H1 (cell line): ENCODE measurements around the gene ZNF225. TPM values are rescaled to one million over a fixed set of nuclear protein-coding genes. Genes with fewer than 3 reads are reported as not detected.

Experiments
- CTCF ChIA-PET: fragments of 300-600 bp; sonication (Branson Sonifier 250); formaldehyde crosslinking; loops from one replicate; lab custom pipeline; 2021; ENCODE audit not compliant: partially characterized antibody; lab: Charles Lee
- POLR2A ChIA-PET: fragments of 300-600 bp; sonication (Branson Sonifier 250); formaldehyde crosslinking; loops from one replicate; lab custom pipeline; 2021; ENCODE audit warnings: inconsistent platforms; ENCODE audit not compliant: partially characterized antibody; lab: Charles Lee
- DNase-seq, 2 experiments: peaks; one replicate each; pipeline versions ENCODE4 v3.0.0 to v3.0.0-alpha.2; 2010 to 2022; ENCODE audit warnings: low spot score in 2 of 2, low read depth in 1 of 2, mixed read lengths in 1 of 2
- FAIRE-seq: peaks from 2 replicates; lab custom pipeline; 2011; peaks lifted over from hg19 to GRCh38; lab: Jason Lieb, UNC
- H2AFZ ChIP-seq: 2 replicates; pipeline ENCODE4 v1.8.1; 2012; ENCODE audit warnings: low read length, inconsistent platforms
- H2AK5ac ChIP-seq: 2 replicates; pipeline ENCODE4 v1.6.1; 2013; ENCODE audit warnings: low read depth, low read length
- H2BK120ac ChIP-seq: replicated peaks from 2 replicates; pipeline ENCODE3; 2013; ENCODE audit warnings: low read depth, low read length, inconsistent platforms
- H2BK12ac ChIP-seq: 2 replicates; pipeline ENCODE4 v1.6.1; 2013; ENCODE audit warnings: low read depth, low read length
- H2BK15ac ChIP-seq: 2 replicates; pipeline ENCODE4 v1.6.1; 2013; ENCODE audit warnings: low read length
- H2BK20ac ChIP-seq: 2 replicates; pipeline ENCODE4 v1.6.1; 2013; ENCODE audit warnings: low read length
- H2BK5ac ChIP-seq: 2 replicates; pipeline ENCODE4 v1.6.1; 2013; ENCODE audit warnings: low read depth, low read length
- H3K14ac ChIP-seq: 2 replicates; pipeline ENCODE4 v1.6.1; 2013; ENCODE audit warnings: inconsistent platforms; ENCODE audit not compliant: insufficient read length
- H3K18ac ChIP-seq: 2 replicates; pipeline ENCODE4 v1.6.1; 2013; ENCODE audit warnings: low read length; ENCODE audit errors: extremely low read depth
- H3K23ac ChIP-seq: 2 replicates; pipeline ENCODE4 v1.6.1; 2013; ENCODE audit warnings: inconsistent platforms; ENCODE audit not compliant: insufficient read length
- H3K23me2 ChIP-seq: 2 replicates; pipeline ENCODE4 v1.6.1; 2013; ENCODE audit warnings: low read depth, low read length
- H3K27ac ChIP-seq: 2 replicates; pipeline ENCODE4 v1.6.1; 2011; ENCODE audit warnings: low read depth, low read length, inconsistent platforms
- H3K27me3 ChIP-seq, 4 experiments: replicated peaks in 1 of 4; 1 replicate in 1 of 4; 2 replicates in 3 of 4; pipeline versions ENCODE4 v1.6.1 to v1.8.1; 2011 to 2013; ENCODE audit warnings: low read length in 3 of 4, mild to moderate bottlenecking in 3 of 4, inconsistent platforms in 2 of 4, mixed read lengths in 2 of 4, moderate library complexity in 1 of 4; ENCODE audit not compliant: control insufficient read depth in 3 of 4, insufficient read depth in 3 of 4; ENCODE audit errors: extremely low read depth in 1 of 4
- H3K36me3 ChIP-seq, 4 experiments: 2 replicates each; pipeline versions ENCODE4 v1.6.1 to v1.8.1; 2011 to 2013; ENCODE audit warnings: mild to moderate bottlenecking in 4 of 4, low read length in 3 of 4, moderate library complexity in 2 of 4, control low read depth in 1 of 4, inconsistent platforms in 1 of 4; ENCODE audit not compliant: insufficient read depth in 4 of 4, control insufficient read depth in 2 of 4
- H3K4ac ChIP-seq: replicated peaks from 2 replicates; pipeline ENCODE3; 2013; ENCODE audit warnings: low read length, low read depth, mixed read lengths, inconsistent platforms; ENCODE audit not compliant: insufficient read length
- H3K4me1 ChIP-seq, 4 experiments: replicated peaks in 1 of 4; 1 replicate in 1 of 4; 2 replicates in 3 of 4; pipeline versions ENCODE4 v1.6.1 to v1.8.1; 2011 to 2013; ENCODE audit warnings: low read length in 3 of 4, inconsistent platforms in 2 of 4, mixed read lengths in 1 of 4; ENCODE audit not compliant: insufficient read depth in 4 of 4, control insufficient read depth in 3 of 4
- H3K4me2 ChIP-seq, 2 experiments: 2 replicates each; pipeline versions ENCODE4 v1.6.1 to v1.8.1; 2011 to 2013; ENCODE audit warnings: low read depth in 2 of 2, low read length in 2 of 2, control low read depth in 1 of 2, inconsistent platforms in 1 of 2, mild to moderate bottlenecking in 1 of 2; ENCODE audit not compliant: insufficient read depth in 1 of 2
- H3K4me3 ChIP-seq, 4 experiments: fragments of 200-600, 300-600 bp in 1 of 4; sonication (generic), shearing (Covaris generic), sonication (Bioruptor Twin) in 1 of 4; 2 replicates each; pipeline versions ENCODE4 v1.5.1 to v1.8.1; 2011 to 2016; ENCODE audit warnings: low read length in 4 of 4, low read depth in 3 of 4, control low read depth in 2 of 4, inconsistent platforms in 2 of 4, mild to moderate bottlenecking in 2 of 4, mixed read lengths in 1 of 4, moderate library complexity in 1 of 4; ENCODE audit not compliant: insufficient read depth in 2 of 4; ENCODE audit errors: extremely low read depth in 1 of 4
- H3K56ac ChIP-seq: replicated peaks from 2 replicates; pipeline ENCODE3; 2013; ENCODE audit warnings: low read depth, mild to moderate bottlenecking, mixed read lengths, low read length, inconsistent platforms; ENCODE audit not compliant: insufficient read length
- H3K79me1 ChIP-seq: 2 replicates; pipeline ENCODE4 v1.6.1; 2013; ENCODE audit warnings: low read depth, low read length, control low read depth
- H3K79me2 ChIP-seq, 2 experiments: 2 replicates each; pipeline versions ENCODE4 v1.6.1 to v1.8.1; 2012 to 2013; ENCODE audit warnings: low read length in 2 of 2, mild to moderate bottlenecking in 2 of 2, inconsistent platforms in 1 of 2; ENCODE audit not compliant: insufficient read depth in 2 of 2, control insufficient read depth in 1 of 2
- H3K9ac ChIP-seq, 4 experiments: replicated peaks in 1 of 4; 1 replicate in 1 of 4; 2 replicates in 3 of 4; pipeline versions ENCODE4 v1.6.1 to v1.8.1; 2011 to 2013; ENCODE audit warnings: low read depth in 3 of 4, low read length in 3 of 4, control low read depth in 2 of 4, mild to moderate bottlenecking in 2 of 4, moderate library complexity in 2 of 4, inconsistent platforms in 1 of 4; ENCODE audit errors: extremely low read depth in 1 of 4
- H3K9me3 ChIP-seq, 2 experiments: 2 replicates each; pipeline versions ENCODE4 v1.6.1 to v1.8.1; 2012 to 2013; ENCODE audit warnings: mild to moderate bottlenecking in 2 of 2, moderate library complexity in 2 of 2, control low read depth in 1 of 2, inconsistent platforms in 1 of 2, low read depth in 1 of 2, low read length in 1 of 2, mixed read lengths in 1 of 2; ENCODE audit not compliant: insufficient read depth in 2 of 2
- H4K20me1 ChIP-seq, 2 experiments: replicated peaks in 1 of 2; 2 replicates each; pipeline versions ENCODE3 to v1.8.1; 2011 to 2013; ENCODE audit warnings: inconsistent platforms in 2 of 2, low read length in 2 of 2, mild to moderate bottlenecking in 1 of 2; ENCODE audit not compliant: insufficient read depth in 2 of 2, control insufficient read depth in 1 of 2
- H4K5ac ChIP-seq: 2 replicates; pipeline ENCODE4 v1.6.1; 2013; ENCODE audit warnings: low read length, low read depth, mixed read lengths, inconsistent platforms; ENCODE audit not compliant: insufficient read length
- H4K8ac ChIP-seq: 2 replicates; pipeline ENCODE4 v1.8.0; 2013; ENCODE audit warnings: mild to moderate bottlenecking, moderate library complexity, low read length, inconsistent platforms; ENCODE audit not compliant: insufficient read depth; ENCODE audit errors: extremely low read depth
- H4K91ac ChIP-seq: replicated peaks from 2 replicates; pipeline ENCODE3; 2013; ENCODE audit warnings: low read length, mixed read lengths, inconsistent platforms; ENCODE audit not compliant: insufficient read length
- CBX5 ChIP-seq: fragments of 300-800, 300-1000 bp; sonication (generic); IDR thresholded peaks from 2 replicates; pipeline ENCODE4 v1.7.1; 2016; ENCODE audit warnings: antibody characterized with exemption, low read length, low read depth
- CHD2 ChIP-seq: IDR thresholded peaks from 2 replicates; pipeline ENCODE4 v1.6.1; 2012; ENCODE audit warnings: low read length, improper control_type of control experiment
- GABPA ChIP-seq: IDR thresholded peaks from 2 replicates; pipeline ENCODE4 v1.6.1; 2011; ENCODE audit warnings: mild to moderate bottlenecking, low read length, moderate library complexity, borderline replicate concordance; ENCODE audit not compliant: insufficient read depth
- NANOG ChIP-seq: IDR thresholded peaks from 2 replicates; pipeline ENCODE4 v1.6.1; 2011; ENCODE audit warnings: low read length, low read depth, mild to moderate bottlenecking, inconsistent platforms; ENCODE audit not compliant: insufficient read depth, poor library complexity, severe bottlenecking
- SIX5 ChIP-seq: IDR thresholded peaks from 2 replicates; pipeline ENCODE4 v1.6.1; 2011; ENCODE audit warnings: mild to moderate bottlenecking, low read depth, low read length
- SP1 ChIP-seq: IDR thresholded peaks from 2 replicates; pipeline ENCODE4 v1.6.1; 2011; ENCODE audit warnings: low read depth, low read length
- TAF1 ChIP-seq: IDR thresholded peaks from 2 replicates; pipeline ENCODE4 v1.6.1; 2011; ENCODE audit warnings: mild to moderate bottlenecking, low read depth, low read length
- TBP ChIP-seq: IDR thresholded peaks from 2 replicates; pipeline ENCODE4 v1.6.1; 2011; ENCODE audit warnings: low read depth, low read length, improper control_type of control experiment
- ZNF274 ChIP-seq: IDR thresholded peaks from 2 replicates; pipeline ENCODE4 v1.7.0; 2012; ENCODE audit warnings: low read length, borderline replicate concordance; ENCODE audit errors: extremely low read depth
- WGBS, 2 experiments: shearing (Covaris generic) in 1 of 2; methylation state at CpG; one replicate each; pipeline versions ENCODE4 v1.1.6 to v1.1.7; 2013 to 2015; ENCODE audit warnings: low lambda C conversion rate in 2 of 2, mixed read lengths in 2 of 2, inconsistent platforms in 1 of 2, low coverage in 1 of 2, missing lambda C conversion rate in 1 of 2; ENCODE audit not compliant: insufficient replicate concordance in 2 of 2, insufficient coverage in 1 of 2, insufficient read length in 1 of 2; ENCODE audit errors: extremely low coverage in 1 of 2, missing lambda C conversion rate in 1 of 2; 5-methylcytosine and 5-hydroxymethylcytosine counted together
- long read RNA-seq, 2 experiments: library from RNA in 1 of 2; library from capped mRNA in 1 of 2; stranded (forward); transcript quantifications; one replicate each; pipeline ENCODE4 v2.0.0, GENCODE V29; 2021; ENCODE audit warnings: inconsistent platforms in 1 of 2
- polyA minus RNA-seq, 3 experiments: library from RNA; depleted of rRNA, polyadenylated mRNA; stranded (reverse); fragments of >200 nt; gene quantifications; 1 replicate in 2 of 3; 2 replicates in 1 of 3; pipeline ENCODE4 v1.2.3, GENCODE V29; 2011
- polyA plus RNA-seq, 7 experiments: library from polyadenylated mRNA; depleted of rRNA in 3 of 7; stranded (reverse) in 5 of 7; unstranded in 2 of 7; fragments of >200 nt in 5 of 7; fragments of 200-250 nt in 2 of 7; gene quantifications; 1 replicate in 5 of 7; 2 replicates in 1 of 7; 4 replicates in 1 of 7; pipeline versions ENCODE4 v1.2.1 to v1.2.3, GENCODE V29; 2011 to 2013; ENCODE audit warnings: missing spikeins in 2 of 7, mixed read lengths in 2 of 7
- total RNA-seq: library from RNA; stranded (reverse); fragmentation: NEBNext Ultra II Directional; extraction: Animal tissue kit (Norgen Biotek cat#: 25700); gene quantifications from 2 replicates; pipeline ENCODE4 v1.2.1, GENCODE V29; 2021

The ZNF225 gene
- total RNA-seq (4.3 and 5.0 TPM in 2 replicates), polyA plus RNA-seq (2011; rRNA removed) (0.60 and 0.98 TPM in 2 replicates), polyA minus RNA-seq (2011; rRNA and poly(A)+ RNA removed) (2.2 and 3.8 TPM in 2 replicates)
- polyA plus RNA-seq (2011; cell fraction: cytosol; rRNA removed): 0.66 TPM
- 0.60 TPM for polyA plus RNA-seq (2011; cell fraction: nucleus; rRNA removed)
- 1.8 to 3.4 TPM (median 2.5 TPM) in 4 replicates for polyA plus RNA-seq (2012, experiment 1 of 2)
- 0.09 TPM for polyA plus RNA-seq (2012, experiment 2 of 2)
- polyA plus RNA-seq (2013, experiment 1 of 2): 2.2 TPM
- 2.4 TPM for polyA plus RNA-seq (2013, experiment 2 of 2)
- 1.8 TPM for polyA minus RNA-seq (2011; cell fraction: cytosol; rRNA and poly(A)+ RNA removed)
- 5.4 TPM for polyA minus RNA-seq (2011; cell fraction: nucleus; rRNA and poly(A)+ RNA removed)
- long read RNA-seq, experiment 1, partial matches to known transcripts: 0 of 3 reads
- long read RNA-seq, experiment 1, other reads (novel, unspliced or antisense): 3 of 3 reads
- long read RNA-seq, experiment 2, full-length matches to known transcripts: 1 of 4 reads
- long read RNA-seq, experiment 2, partial matches to known transcripts: 0 of 4 reads
- long read RNA-seq, experiment 2, other reads (novel, unspliced or antisense): 3 of 4 reads

GRCh38 chr19:44113138-44113783 lies at the start of gene ZNF225:
Gene ZNF225 (plus strand): TSS chr19:44113399. CDS start chr19:44115828, 2,429 bp downstream.
- H3K27me3 ChIP-seq: no peaks in the 10 kb centered on the region
- DNase-seq: peak; percentile 78 to 97
- H3K4me1 ChIP-seq: no peaks in the 10 kb centered on the region
- H3K27ac ChIP-seq: peak within 1 kb of the TSS; percentile 77
- H3K18ac ChIP-seq: peak within 1 kb of the TSS; percentile 13; the same call in 1 of the 2 replicates
- H3K79me2 ChIP-seq: peaks cover 0 to 14% of the 10 kb centered on the region in 2 experiments; a peak in 2 of 4 replicates
- H3K14ac ChIP-seq: no peak within 1 kb of the TSS
- H3K4me2 ChIP-seq: peak within 1 kb of the TSS; percentile 69 to 86
- H3K9ac ChIP-seq: peak within 1 kb of the TSS; percentile 62 to 93 (median 75)
- H4K5ac ChIP-seq: no peak within 1 kb of the TSS
- FAIRE-seq: peak; percentile 98
- H2BK12ac ChIP-seq: no peak within 1 kb of the TSS; the same call in 1 of the 2 replicates
- no peaks in the 10 kb centered on the region; the same call in 1 of the 2 replicates for H3K79me1 ChIP-seq
- H2AFZ ChIP-seq: peak within 1 kb of the TSS; percentile 76
- H2AK5ac ChIP-seq: no peak within 1 kb of the TSS; the same call in 1 of the 2 replicates
- no peak within 1 kb of the TSS for H3K23ac ChIP-seq
- POLR2A ChIA-PET: interaction anchor here (0.9 to 3.8 kb wide), 10 partner anchors 18 to 387 kb away, joined by 3 to 27 read pairs (median 5); partner anchors contain the start of genes ZNF180, ZNF223, ZNF224 and ZNF226
- H3K4ac ChIP-seq: no peak within 1 kb of the TSS
- no peak within 1 kb of the TSS for H3K56ac ChIP-seq
- peaks cover 4% of the 10 kb centered on the region; the same call in 1 of the 2 replicates for H3K23me2 ChIP-seq
- 2% methylated on average over 44 of the region's 44 CpGs; no CpG with 5 or more reads in 1 of the 2 experiments for WGBS, 2 experiments
- H4K20me1 ChIP-seq: no peaks in the 10 kb centered on the region
- 0 out of 2 replicates have a peak within 1 kb of the TSS, but pooled peaks have one; percentile 8 for H2BK5ac ChIP-seq
- H4K8ac ChIP-seq: peak within 1 kb of the TSS; percentile 42; the same call in 1 of the 2 replicates
- H3K4me3 ChIP-seq: peak within 1 kb of the TSS; percentile 80 to 100 (median 95)
- H4K91ac ChIP-seq: no peak within 1 kb of the TSS
- CTCF ChIA-PET: interaction anchor here (0.8 to 0.9 kb wide), 2 partner anchors 62 to 108 kb away, joined by 3 to 5 read pairs; no protein-coding TSS in a partner anchor
- H3K36me3 ChIP-seq: peaks cover 0 to 17% (median 3%) of the 10 kb centered on the region in 4 experiments; a peak in 6 of 8 replicates
- no peak within 1 kb of the TSS for H2BK20ac ChIP-seq
- no peak within 1 kb of the TSS for H2BK120ac ChIP-seq
- H3K9me3 ChIP-seq: peaks cover 10 to 12% of the 10 kb centered on the region in 2 experiments
- no peak within 1 kb of the TSS for H2BK15ac ChIP-seq
- no peak for TF ChIP-seq CBX5
- 0 out of 2 replicates have a peak, but pooled peaks have one; percentile 12 for TF ChIP-seq SP1
- TF ChIP-seq SIX5: peak; percentile 99
- peak; percentile 77 for TF ChIP-seq TBP
- no peak for TF ChIP-seq ZNF274
- peak; percentile 10 for TF ChIP-seq NANOG
- TF ChIP-seq CHD2: peak; percentile 70
- peak; percentile 93 for TF ChIP-seq TAF1
- peak; percentile 83; the same call in 1 of the 2 replicates for TF ChIP-seq GABPA
